ENCODE results near the gene TFAM. TPM values are rescaled to one million over a fixed set of nuclear protein-coding genes. Genes with fewer than 3 reads are reported as not detected.

Gene TFAM
- 39.4 TPM for total RNA-seq (ENCODE audit: unreplicated experiment)
- long read RNA-seq, full-length matches to known transcripts, result 6 of 10 reads
- long read RNA-seq, partial matches to known transcripts, result 2 of 10 reads
- long read RNA-seq, other reads (novel, unspliced or antisense), result 2 of 10 reads

- Mint-ChIP-seq H3K4me1 (ENCODE audit: unreplicated experiment) (peaks cover 11% of the 10 kb centered on the region), H3K36me3 (ENCODE audit: low read depth, unreplicated experiment) (peaks cover 9% of the 10 kb centered on the region), H3K4me3 (ENCODE audit: unreplicated experiment) (peak within 1 kb of the TSS; percentile 99), H3K27ac (ENCODE audit: unreplicated experiment) (peak within 1 kb of the TSS; percentile 96), H3K27me3 (ENCODE audit: unreplicated experiment) (peaks cover 1% of the 10 kb centered on the region), H3K9me3 (ENCODE audit: unreplicated experiment) (no peaks in the 10 kb centered on the region)
- DNase-seq (ENCODE audit: low spot score), result peak; percentile 98
- TF ChIP-seq CTCF (IDR thresholded peaks at IDR 0.05; ENCODE audit: unreplicated experiment), result peak; percentile 50
Observed at GRCh38 chr10:58384999-58385783, at the start of gene TFAM. TSS of gene TFAM (plus strand) at chr10:58385410. CDS start at chr10:58385548, 138 bp downstream.

- H3K9me3 Mint-ChIP-seq (ENCODE audit: unreplicated experiment), result no peaks in the 10 kb centered on the region
- H3K27me3 Mint-ChIP-seq (ENCODE audit: unreplicated experiment), result peaks cover 2% of the 10 kb centered on the region
- DNase-seq (ENCODE audit: low spot score), result no peak
- no peak for TF ChIP-seq CTCF (IDR thresholded peaks at IDR 0.05; ENCODE audit: unreplicated experiment)
- H3K4me3 Mint-ChIP-seq (ENCODE audit: unreplicated experiment), result peak overlapping the region; percentile 98
- peaks cover 18% of the 10 kb centered on the region for H3K4me1 Mint-ChIP-seq (ENCODE audit: unreplicated experiment)
- H3K36me3 Mint-ChIP-seq (ENCODE audit: low read depth, unreplicated experiment), result peaks cover 6% of the 10 kb centered on the region
- no peak overlapping the region for H3K27ac Mint-ChIP-seq (ENCODE audit: unreplicated experiment)
Observed at GRCh38 chr10:58336242-58336641, 49.0 kb upstream of the TFAM start.

GRCh38 chr10:58341422-58341821 lies 43.8 kb upstream of the TFAM start:
- Mint-ChIP-seq H3K9me3 (ENCODE audit: unreplicated experiment) (no peaks in the 10 kb centered on the region), H3K4me1 (ENCODE audit: unreplicated experiment) (peaks cover 5% of the 10 kb centered on the region), H3K36me3 (ENCODE audit: low read depth, unreplicated experiment) (no peaks in the 10 kb centered on the region), H3K4me3 (ENCODE audit: unreplicated experiment) (no peak overlapping the region), H3K27ac (ENCODE audit: unreplicated experiment) (no peak overlapping the region), H3K27me3 (ENCODE audit: unreplicated experiment) (peaks cover 2% of the 10 kb centered on the region)
- no peak for DNase-seq (ENCODE audit: low spot score)
- TF ChIP-seq CTCF (IDR thresholded peaks at IDR 0.05; ENCODE audit: unreplicated experiment), result no peak

GRCh38 chr10:58341947-58342346 lies 43.3 kb upstream of the TFAM start:
- H3K4me3 Mint-ChIP-seq (ENCODE audit: unreplicated experiment), result no peak overlapping the region
- no peaks in the 10 kb centered on the region for H3K36me3 Mint-ChIP-seq (ENCODE audit: low read depth, unreplicated experiment)
- H3K9me3 Mint-ChIP-seq (ENCODE audit: unreplicated experiment), result no peaks in the 10 kb centered on the region
- TF ChIP-seq CTCF (IDR thresholded peaks at IDR 0.05; ENCODE audit: unreplicated experiment), result no peak
- DNase-seq (ENCODE audit: low spot score), result no peak
- peaks cover 5% of the 10 kb centered on the region for H3K4me1 Mint-ChIP-seq (ENCODE audit: unreplicated experiment)
- peaks cover 2% of the 10 kb centered on the region for H3K27me3 Mint-ChIP-seq (ENCODE audit: unreplicated experiment)
- no peak overlapping the region for H3K27ac Mint-ChIP-seq (ENCODE audit: unreplicated experiment)

- no peaks in the 10 kb centered on the region for H3K9me3 Mint-ChIP-seq (ENCODE audit: unreplicated experiment)
- no peak overlapping the region for H3K4me3 Mint-ChIP-seq (ENCODE audit: unreplicated experiment)
- peaks cover 2% of the 10 kb centered on the region for H3K27me3 Mint-ChIP-seq (ENCODE audit: unreplicated experiment)
- H3K36me3 Mint-ChIP-seq (ENCODE audit: low read depth, unreplicated experiment), result no peaks in the 10 kb centered on the region
- no peak for DNase-seq (ENCODE audit: low spot score)
- H3K27ac Mint-ChIP-seq (ENCODE audit: unreplicated experiment), result no peak overlapping the region
- H3K4me1 Mint-ChIP-seq (ENCODE audit: unreplicated experiment), result peaks cover 8% of the 10 kb centered on the region
- TF ChIP-seq CTCF (IDR thresholded peaks at IDR 0.05; ENCODE audit: unreplicated experiment), result no peak
Observed at GRCh38 chr10:58347967-58348366, 37.2 kb upstream of the TFAM start.

Data from endothelial cell (in vitro differentiated cells).